Cardiac septum (tissue), 1 donor: ENCODE results near the gene SUCLG2. TPM values are rescaled to one million over a fixed set of nuclear protein-coding genes. Genes with fewer than 3 reads are reported as not detected.

Experiments
- DNase-seq: peaks from one replicate; pipeline ENCODE4 v3.0.0-alpha.2; 2020; ENCODE audit warnings: low spot score
- intact Hi-C: fragments of 100-400 bp; cut with DNase I; formaldehyde crosslinking; loops from one replicate; pipeline ENCODE4 v1.14.0; 2022
- total RNA-seq: library from RNA; stranded (reverse); fragmentation: NEBNext Ultra II Directional; extraction: Animal tissue kit (Norgen Biotek cat#: 25700); gene quantifications from one replicate; pipeline ENCODE4 v1.2.1, GENCODE V29; 2021
- donor health status: DM: no; HTN: no; CAD: no.

The SUCLG2 gene
- total RNA-seq, 1 donor from 2014 or later, result 62.5 TPM

GRCh38 chr3:67529337-67529736, 125.1 kb downstream of the SUCLG2 start:
- intact Hi-C loops, result no loop called here
- no peak for DNase-seq

GRCh38 chr3:67526246-67526645, 128.2 kb downstream of the SUCLG2 start:
- DNase-seq, result no peak
- intact Hi-C loops, result no loop called here

GRCh38 chr3:67524046-67524445, 130.4 kb downstream of the SUCLG2 start:
- intact Hi-C loops, result no loop called here
- no peak for DNase-seq

GRCh38 chr3:67522081-67522480, 132.3 kb downstream of the SUCLG2 start:
- intact Hi-C loops, result no loop called here
- no peak for DNase-seq

GRCh38 chr3:67521053-67521646, 133.3 kb downstream of the SUCLG2 start:
- intact Hi-C loops, result no loop called here
- no peak for DNase-seq

- intact Hi-C loops, result no loop called here
- DNase-seq, result no peak
Measured at GRCh38 chr3:67518236-67518635, 136.2 kb downstream of the SUCLG2 start.

GRCh38 chr3:67517781-67518180, 136.6 kb downstream of the SUCLG2 start:
- intact Hi-C loops, result no loop called here
- no peak for DNase-seq

GRCh38 chr3:67516496-67516895, 137.9 kb downstream of the SUCLG2 start:
- intact Hi-C loops, result no loop called here
- DNase-seq, result no peak

GRCh38 chr3:67515778-67516177, 138.6 kb downstream of the SUCLG2 start:
- no peak for DNase-seq

GRCh38 chr3:67509471-67510075, 144.8 kb downstream of the SUCLG2 start:
- no peak for DNase-seq
- intact Hi-C loops, result no loop called here

More at GRCh38 chr3:67515778-67516177, 138.6 kb downstream of the SUCLG2 start:
- intact Hi-C loops, result no loop called here

GRCh38 chr3:67507584-67507983, 146.8 kb downstream of the SUCLG2 start:
- intact Hi-C loops, result no loop called here
- no peak for DNase-seq

- DNase-seq, result no peak
- intact Hi-C loops, result no loop called here
Measured at GRCh38 chr3:67500709-67501108, 153.7 kb downstream of the SUCLG2 start.

- DNase-seq, result no peak
- intact Hi-C loops, result no loop called here
Measured at GRCh38 chr3:67497746-67498145, 156.7 kb downstream of the SUCLG2 start.

- DNase-seq, result no peak
- intact Hi-C loops, result no loop called here
Measured at GRCh38 chr3:67495751-67496150, 158.7 kb downstream of the SUCLG2 start.

GRCh38 chr3:67493808-67494207, 160.6 kb downstream of the SUCLG2 start:
- intact Hi-C loops, result no loop called here
- no peak for DNase-seq

- intact Hi-C loops, result no loop called here
- DNase-seq, result no peak
Measured at GRCh38 chr3:67490658-67491057, 163.8 kb downstream of the SUCLG2 start.

GRCh38 chr3:67489816-67490215, 164.6 kb downstream of the SUCLG2 start:
- no peak for DNase-seq
- intact Hi-C loops, result no loop called here

- no peak for DNase-seq
- intact Hi-C loops, result no loop called here
Measured at GRCh38 chr3:67487564-67488114, 166.8 kb downstream of the SUCLG2 start.

- DNase-seq, result no peak
- intact Hi-C loops, result no loop called here
Measured at GRCh38 chr3:67486883-67487282, 167.5 kb downstream of the SUCLG2 start.

- no peak for DNase-seq
- intact Hi-C loops, result no loop called here
Measured at GRCh38 chr3:67484085-67484484, 170.3 kb downstream of the SUCLG2 start.

- intact Hi-C loops, result no loop called here
- no peak for DNase-seq
Measured at GRCh38 chr3:67481126-67481525, 173.3 kb downstream of the SUCLG2 start.
